ENCODE results near the gene MRPS27.

The MRPS27 gene

GRCh38 chr5:72282878-72283277, 37.2 kb downstream of the MRPS27 start:
- TF ChIP-seq REST (IDR thresholded peaks at IDR 0.05; ENCODE audit: insufficient read depth in 1 of 2, low read depth in 2 of 2, low read length in 2 of 2) (no peak), FOXP2 (optimal IDR thresholded peaks at IDR 0.05; ENCODE audit: borderline replicate concordance, extremely low read depth, extremely low read length, insufficient read depth) (no peak)

GRCh38 chr5:72281764-72282499, 38.1 kb downstream of the MRPS27 start:
- TF ChIP-seq SIN3A (IDR thresholded peaks at IDR 0.05; ENCODE audit: borderline replicate concordance, insufficient read depth, low read length), result no peak

GRCh38 chr5:72281430-72281763, 38.6 kb downstream of the MRPS27 start:
- TF ChIP-seq TAF1 (IDR thresholded peaks at IDR 0.05; ENCODE audit: borderline replicate concordance, insufficient read depth, low read length) (no peak), REST (IDR thresholded peaks at IDR 0.05; ENCODE audit: insufficient read depth in 1 of 2, low read depth in 2 of 2, low read length in 2 of 2) (no peak), FOXP2 (optimal IDR thresholded peaks at IDR 0.05; ENCODE audit: borderline replicate concordance, extremely low read depth, extremely low read length, insufficient read depth) (no peak), POLR2AphosphoS5 (IDR thresholded peaks at IDR 0.05; ENCODE audit: low read depth, low read length) (no peak), SIN3A (IDR thresholded peaks at IDR 0.05; ENCODE audit: borderline replicate concordance, insufficient read depth, low read length) (no peak)

GRCh38 chr5:72280581-72281069, 39.4 kb downstream of the MRPS27 start:
- TF ChIP-seq TAF1 (IDR thresholded peaks at IDR 0.05; ENCODE audit: borderline replicate concordance, insufficient read depth, low read length) (no peak), REST (IDR thresholded peaks at IDR 0.05; ENCODE audit: insufficient read depth in 1 of 2, low read depth in 2 of 2, low read length in 2 of 2) (no peak), POLR2AphosphoS5 (IDR thresholded peaks at IDR 0.05; ENCODE audit: low read depth, low read length) (no peak), FOXP2 (optimal IDR thresholded peaks at IDR 0.05; ENCODE audit: borderline replicate concordance, extremely low read depth, extremely low read length, insufficient read depth) (no peak), SIN3A (IDR thresholded peaks at IDR 0.05; ENCODE audit: borderline replicate concordance, insufficient read depth, low read length) (no peak)

GRCh38 chr5:72276219-72276752, 43.8 kb downstream of the MRPS27 start:
- TF ChIP-seq POLR2AphosphoS5 (IDR thresholded peaks at IDR 0.05; ENCODE audit: low read depth, low read length) (no peak), FOXP2 (optimal IDR thresholded peaks at IDR 0.05; ENCODE audit: borderline replicate concordance, extremely low read depth, extremely low read length, insufficient read depth) (no peak), REST (IDR thresholded peaks at IDR 0.05; ENCODE audit: insufficient read depth in 1 of 2, low read depth in 2 of 2, low read length in 2 of 2) (no peak), TAF1 (IDR thresholded peaks at IDR 0.05; ENCODE audit: borderline replicate concordance, insufficient read depth, low read length) (no peak), SIN3A (IDR thresholded peaks at IDR 0.05; ENCODE audit: borderline replicate concordance, insufficient read depth, low read length) (no peak)
